A549 (cell line): ENCODE measurements around the gene TMEM120B. TPM values are rescaled to one million over a fixed set of nuclear protein-coding genes. Genes with fewer than 3 reads are reported as not detected.

Source experiments
- ATAC-seq, 2 experiments: fragments of 200-7000 bp in 1 of 2; fragments of >200 bp in 1 of 2; cut with Nextera tagmentation in 1 of 2; cut with Tn5 transposase in 1 of 2; 3 replicates each; pipeline versions ENCODE4 v1.8.0 to v1.9.1; 2018 to 2020; ENCODE audit warnings: mild to moderate bottlenecking in 1 of 2, moderate library complexity in 1 of 2
- CTCF ChIA-PET: fragments of 300-600 bp; sonication (Branson Sonifier 250); formaldehyde crosslinking; extraction: SDS; loops from one replicate; lab custom pipeline; 2021; ENCODE audit warnings: antibody characterized with exemption, inconsistent platforms; lab: Yijun Ruan, JAX
- POLR2A ChIA-PET: fragments of 350-600 bp; formaldehyde crosslinking; extraction: SDS; loops from one replicate; lab custom pipeline; 2021; ENCODE audit warnings: antibody characterized with exemption, inconsistent platforms; lab: Yijun Ruan, JAX
- DNase-seq, 2 experiments: peaks; one replicate each; pipeline versions ENCODE4 v3.0.0 to v3.0.0-alpha.2; 2011 to 2016; ENCODE audit warnings: low read depth in 1 of 2, low spot score in 1 of 2
- FAIRE-seq: peaks from 2 replicates; lab custom pipeline; 2011; peaks lifted over from hg19 to GRCh38; lab: Jason Lieb, UNC
- H3K27ac ChIP-seq, 2 experiments: fragments of >200 bp; sonication (Bioruptor Twin); formaldehyde crosslinking; 3 replicates each; pipeline ENCODE4 v1.5.1; 2016 to 2017
- H3K4me1 ChIP-seq: fragments of >200 bp; sonication (Bioruptor Twin); formaldehyde crosslinking; 3 replicates; pipeline ENCODE4 v1.6.1; 2016
- H3K4me2 ChIP-seq: fragments of >200 bp; sonication (Bioruptor Twin); formaldehyde crosslinking; 3 replicates; pipeline ENCODE4 v1.6.1; 2016
- H3K4me3 ChIP-seq: fragments of >200 bp; sonication (Bioruptor Twin); formaldehyde crosslinking; 3 replicates; pipeline ENCODE4 v1.5.1; 2016
- H3K9me3 ChIP-seq: fragments of >200 bp; sonication (Bioruptor Twin); formaldehyde crosslinking; 3 replicates; pipeline ENCODE4 v1.6.1; 2016
- CBX2 ChIP-seq: fragments of 200-600 bp; sonication (generic); IDR thresholded peaks from 2 replicates; pipeline ENCODE4 v1.6.1; 2016; ENCODE audit warnings: low read depth, mild to moderate bottlenecking, borderline replicate concordance
- CEBPB ChIP-seq, 2 experiments: fragments of >200 bp in 1 of 2; sonication (Bioruptor Twin) in 1 of 2; formaldehyde crosslinking in 1 of 2; IDR thresholded peaks; 2 replicates each; pipeline ENCODE4 v1.6.1; 2012 to 2016
- CHD2 ChIP-seq: fragments of 150-350 bp; IDR thresholded peaks from 2 replicates; pipeline ENCODE4 v1.6.1; 2014; ENCODE audit warnings: low read length; ENCODE audit not compliant: partially characterized antibody
- EHF ChIP-seq: fragments of 250-450 bp; sonication (Bioruptor Pico); IDR thresholded peaks from 2 replicates; pipeline ENCODE4 v1.5.0; 2020; ENCODE audit warnings: mild to moderate bottlenecking
- ESRRA ChIP-seq: fragments of 150-350 bp; IDR thresholded peaks from 2 replicates; pipeline ENCODE4 v1.6.1; 2014; ENCODE audit warnings: mild to moderate bottlenecking, low read length, borderline replicate concordance
- FOXS1 ChIP-seq: fragments of 250-450 bp; sonication (Bioruptor Pico); IDR thresholded peaks from 2 replicates; pipeline ENCODE4 v1.5.0; 2020; ENCODE audit warnings: mild to moderate bottlenecking, moderate library complexity
- HMGXB4 ChIP-seq: fragments of 250-450 bp; sonication (Bioruptor Pico); IDR thresholded peaks from 2 replicates; pipeline ENCODE4 v1.5.0; 2021; ENCODE audit warnings: mild to moderate bottlenecking, moderate library complexity, borderline replicate concordance
- HOXB13 ChIP-seq: fragments of 250-450 bp; sonication (Bioruptor Pico); IDR thresholded peaks from 2 replicates; pipeline ENCODE4 v1.5.0; 2020; ENCODE audit warnings: low read depth, mild to moderate bottlenecking, moderate library complexity
- KDM5A ChIP-seq: fragments of 200-600 bp; sonication (generic); IDR thresholded peaks from 2 replicates; pipeline ENCODE4 v1.6.1; 2016; ENCODE audit warnings: antibody characterized with exemption, mild to moderate bottlenecking
- MAX ChIP-seq: IDR thresholded peaks from 2 replicates; pipeline ENCODE4 v1.6.1; 2012
- NFE2L2 ChIP-seq: fragments of 150-350 bp; conservative IDR thresholded peaks from 2 replicates; pipeline ENCODE4 v1.6.1; 2014; ENCODE audit warnings: low read length
- NR3C1 ChIP-seq: fragments of >200 bp; sonication (Bioruptor Twin); formaldehyde crosslinking; IDR thresholded peaks from 3 replicates; pipeline ENCODE4 v1.6.1; 2017
- POLR2A ChIP-seq: IDR thresholded peaks from 2 replicates; pipeline ENCODE4 v1.6.1; 2012; ENCODE audit warnings: mild to moderate bottlenecking, low read length
- RAD21 ChIP-seq, 2 experiments: fragments of >200 bp in 1 of 2; sonication (Bioruptor Twin) in 1 of 2; formaldehyde crosslinking in 1 of 2; IDR thresholded peaks in 1 of 2; conservative IDR thresholded peaks in 1 of 2; 2 replicates in 1 of 2; 3 replicates in 1 of 2; pipeline ENCODE4 v1.6.1; 2012 to 2018; ENCODE audit warnings: inconsistent platforms in 1 of 2
- REST ChIP-seq: fragments of 200-600 bp; sonication (generic); IDR thresholded peaks from 2 replicates; pipeline ENCODE4 v1.6.1; 2016; ENCODE audit warnings: antibody characterized with exemption, mild to moderate bottlenecking, moderate library complexity
- RFX5 ChIP-seq: fragments of 450-650 bp; IDR thresholded peaks from 2 replicates; pipeline ENCODE4 v1.7.1; 2014; ENCODE audit warnings: antibody characterized with exemption, mild to moderate bottlenecking, moderate library complexity
- SREBF2 ChIP-seq: fragments of 450-650 bp; IDR thresholded peaks from 2 replicates; pipeline ENCODE4 v1.6.1; 2014; ENCODE audit warnings: mild to moderate bottlenecking, moderate library complexity
- TP53 ChIP-seq: fragments of 250-450 bp; sonication (Bioruptor Pico); IDR thresholded peaks from 2 replicates; pipeline ENCODE4 v1.5.0; 2021; ENCODE audit warnings: mild to moderate bottlenecking, moderate library complexity
- USF2 ChIP-seq: fragments of 450-650 bp; IDR thresholded peaks from 2 replicates; pipeline ENCODE4 v1.6.1; 2014; ENCODE audit warnings: antibody characterized with exemption
- ZC3H11A ChIP-seq: fragments of 450-650 bp; IDR thresholded peaks from 2 replicates; pipeline ENCODE4 v1.6.1; 2014; ENCODE audit warnings: antibody characterized with exemption, mild to moderate bottlenecking
- ZFP36 ChIP-seq: fragments of 450-650 bp; IDR thresholded peaks from 2 replicates; pipeline ENCODE4 v1.6.1; 2014; ENCODE audit warnings: borderline replicate concordance; ENCODE audit not compliant: partially characterized antibody
- ZNF302 ChIP-seq: fragments of 250-450 bp; sonication (Bioruptor Pico); IDR thresholded peaks from 2 replicates; pipeline ENCODE4 v1.9.0; 2021; ENCODE audit warnings: inconsistent platforms, mild to moderate bottlenecking, moderate library complexity
- WGBS: methylation state at CpG from one replicate; pipeline ENCODE4 v1.1.6; 2017; ENCODE audit errors: missing lambda C conversion rate; 5-methylcytosine and 5-hydroxymethylcytosine counted together
- polyA plus RNA-seq, 4 experiments: library from polyadenylated mRNA; depleted of rRNA in 3 of 4; stranded (reverse); fragments of >200 nt; fragmentation: RNase III in 1 of 4; extraction: RNeasy Plus Mini Kit Qiagen cat#74134 plus additional on column Dnase treatment in 1 of 4; gene quantifications; 2 replicates in 3 of 4; 3 replicates in 1 of 4; pipeline ENCODE4 v1.2.3, GENCODE V29; 2011 to 2017
- TF ChIP-seq, protein P1 (sequence below): IDR thresholded peaks from 2 replicates; pipeline ENCODE4 v1.6.1; 2012
- TF ChIP-seq, protein P2 (sequence below): fragments of >200 bp; sonication (Bioruptor Twin); formaldehyde crosslinking; IDR thresholded peaks from 3 replicates; pipeline ENCODE4 v1.5.1; 2016
- TF ChIP-seq, protein P3 (sequence below): fragments of >200 bp; sonication (Bioruptor Twin); formaldehyde crosslinking; IDR thresholded peaks from 3 replicates; pipeline ENCODE4 v1.6.1; 2016
- TF ChIP-seq, protein P4 (sequence below): fragments of 150-350 bp; IDR thresholded peaks from 2 replicates; pipeline ENCODE4 v1.6.1; 2014; ENCODE audit warnings: low read depth, mild to moderate bottlenecking, low read length

The TMEM120B gene
- polyA plus RNA-seq, 2 of the 4 experiments (the other 2 are of a cell fraction): 10.6 to 13.2 TPM

DNA sequence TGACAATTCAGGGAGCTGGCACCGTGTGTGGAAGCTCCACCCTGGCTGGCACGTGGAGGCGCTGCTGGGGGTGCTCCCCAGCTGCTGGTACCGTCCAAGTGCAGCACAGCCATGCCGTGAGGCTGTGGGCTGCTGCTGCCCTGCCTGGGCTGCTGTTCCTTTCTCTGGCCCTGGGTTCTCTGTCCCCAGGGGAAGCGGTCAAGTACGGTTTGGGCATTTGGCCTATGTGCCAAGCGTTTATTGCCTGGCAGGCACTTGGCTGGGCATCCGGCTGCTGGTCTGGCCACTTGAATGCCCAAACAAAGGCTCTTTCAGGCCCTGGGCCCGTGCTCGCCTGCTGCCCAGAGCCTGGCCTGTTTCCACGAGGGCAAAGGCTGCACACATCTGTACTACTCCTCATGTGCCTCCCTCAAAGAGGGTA is 41.3 kb downstream of the TMEM120B start:
- no peaks in the 10 kb centered on the region for H3K9me3 ChIP-seq
- H3K4me2 ChIP-seq: no peak overlapping the region
- TF ChIP-seq ZC3H11A: no peak
- TF ChIP-seq TP53: no peak
- TF ChIP-seq POLR2A: no peak
- TF ChIP-seq, protein P1, sequence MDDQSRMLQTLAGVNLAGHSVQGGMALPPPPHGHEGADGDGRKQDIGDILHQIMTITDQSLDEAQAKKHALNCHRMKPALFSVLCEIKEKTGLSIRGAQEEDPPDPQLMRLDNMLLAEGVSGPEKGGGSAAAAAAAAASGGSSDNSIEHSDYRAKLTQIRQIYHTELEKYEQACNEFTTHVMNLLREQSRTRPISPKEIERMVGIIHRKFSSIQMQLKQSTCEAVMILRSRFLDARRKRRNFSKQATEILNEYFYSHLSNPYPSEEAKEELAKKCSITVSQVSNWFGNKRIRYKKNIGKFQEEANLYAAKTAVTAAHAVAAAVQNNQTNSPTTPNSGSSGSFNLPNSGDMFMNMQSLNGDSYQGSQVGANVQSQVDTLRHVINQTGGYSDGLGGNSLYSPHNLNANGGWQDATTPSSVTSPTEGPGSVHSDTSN: no peak
- TF ChIP-seq MAX: no peak
- no peak for TF ChIP-seq NR3C1
- no peak for TF ChIP-seq NFE2L2
- TF ChIP-seq, protein P2, sequence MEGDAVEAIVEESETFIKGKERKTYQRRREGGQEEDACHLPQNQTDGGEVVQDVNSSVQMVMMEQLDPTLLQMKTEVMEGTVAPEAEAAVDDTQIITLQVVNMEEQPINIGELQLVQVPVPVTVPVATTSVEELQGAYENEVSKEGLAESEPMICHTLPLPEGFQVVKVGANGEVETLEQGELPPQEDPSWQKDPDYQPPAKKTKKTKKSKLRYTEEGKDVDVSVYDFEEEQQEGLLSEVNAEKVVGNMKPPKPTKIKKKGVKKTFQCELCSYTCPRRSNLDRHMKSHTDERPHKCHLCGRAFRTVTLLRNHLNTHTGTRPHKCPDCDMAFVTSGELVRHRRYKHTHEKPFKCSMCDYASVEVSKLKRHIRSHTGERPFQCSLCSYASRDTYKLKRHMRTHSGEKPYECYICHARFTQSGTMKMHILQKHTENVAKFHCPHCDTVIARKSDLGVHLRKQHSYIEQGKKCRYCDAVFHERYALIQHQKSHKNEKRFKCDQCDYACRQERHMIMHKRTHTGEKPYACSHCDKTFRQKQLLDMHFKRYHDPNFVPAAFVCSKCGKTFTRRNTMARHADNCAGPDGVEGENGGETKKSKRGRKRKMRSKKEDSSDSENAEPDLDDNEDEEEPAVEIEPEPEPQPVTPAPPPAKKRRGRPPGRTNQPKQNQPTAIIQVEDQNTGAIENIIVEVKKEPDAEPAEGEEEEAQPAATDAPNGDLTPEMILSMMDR: no peak
- H3K4me1 ChIP-seq: peaks cover 13% of the 10 kb centered on the region
- ATAC-seq: no peak
- ChIA-PET POLR2A (no interaction called here), CTCF (interaction anchor here (1.3 to 2.0 kb wide), 2 partner anchors 9 to 40 kb away, joined by 5 to 6 read pairs; no protein-coding TSS in a partner anchor)
- no peak for FAIRE-seq
- DNase-seq: no peak
- H3K27ac ChIP-seq: peak overlapping the region in 1 of 2 experiments; percentile 45; a peak in 1 of 6 replicates
- H3K4me3 ChIP-seq: no peak overlapping the region
- 87% methylated on average over 12 of the region's 12 CpGs for WGBS

DNA sequence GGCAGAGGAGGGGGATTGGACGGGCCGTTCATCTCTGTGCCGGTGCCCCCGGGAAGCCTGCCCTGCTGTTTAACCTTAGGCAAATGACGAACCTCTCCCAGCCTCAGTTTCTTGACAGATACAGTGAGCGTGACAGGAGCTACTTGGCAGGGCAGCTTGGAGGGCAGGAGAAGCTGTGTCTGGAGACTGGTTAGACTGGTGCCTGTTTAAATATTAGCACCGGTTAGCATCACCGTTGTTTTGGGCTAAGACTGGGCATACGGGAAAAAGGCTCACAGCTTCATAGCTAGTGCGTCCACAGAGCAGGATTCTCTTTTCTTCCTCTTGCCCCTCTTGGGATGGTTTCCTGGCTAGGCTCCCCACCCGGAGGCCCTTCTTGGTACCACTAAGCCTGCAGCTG is 42.3 kb downstream of the TMEM120B start:
- no peak for TF ChIP-seq USF2
- no peak for TF ChIP-seq HOXB13
- TF ChIP-seq EHF: no peak
- no peak for TF ChIP-seq CHD2
- TF ChIP-seq NR3C1: no peak
- no peak for TF ChIP-seq RFX5
- no peak for TF ChIP-seq KDM5A
- TF ChIP-seq CEBPB (IDR thresholded peaks at IDR 0.05): no peak
- TF ChIP-seq CBX2: no peak
- no peak for TF ChIP-seq HMGXB4 (CRISPR knock-in tag)
- no peak for TF ChIP-seq SREBF2
- no peak for TF ChIP-seq ESRRA
- TF ChIP-seq ZNF302 (CRISPR knock-in tag): no peak
- TF ChIP-seq, protein P3, sequence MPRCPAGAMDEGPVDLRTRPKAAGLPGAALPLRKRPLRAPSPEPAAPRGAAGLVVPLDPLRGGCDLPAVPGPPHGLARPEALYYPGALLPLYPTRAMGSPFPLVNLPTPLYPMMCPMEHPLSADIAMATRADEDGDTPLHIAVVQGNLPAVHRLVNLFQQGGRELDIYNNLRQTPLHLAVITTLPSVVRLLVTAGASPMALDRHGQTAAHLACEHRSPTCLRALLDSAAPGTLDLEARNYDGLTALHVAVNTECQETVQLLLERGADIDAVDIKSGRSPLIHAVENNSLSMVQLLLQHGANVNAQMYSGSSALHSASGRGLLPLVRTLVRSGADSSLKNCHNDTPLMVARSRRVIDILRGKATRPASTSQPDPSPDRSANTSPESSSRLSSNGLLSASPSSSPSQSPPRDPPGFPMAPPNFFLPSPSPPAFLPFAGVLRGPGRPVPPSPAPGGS: no peak
- TF ChIP-seq FOXS1: no peak
- TF ChIP-seq, protein P4, sequence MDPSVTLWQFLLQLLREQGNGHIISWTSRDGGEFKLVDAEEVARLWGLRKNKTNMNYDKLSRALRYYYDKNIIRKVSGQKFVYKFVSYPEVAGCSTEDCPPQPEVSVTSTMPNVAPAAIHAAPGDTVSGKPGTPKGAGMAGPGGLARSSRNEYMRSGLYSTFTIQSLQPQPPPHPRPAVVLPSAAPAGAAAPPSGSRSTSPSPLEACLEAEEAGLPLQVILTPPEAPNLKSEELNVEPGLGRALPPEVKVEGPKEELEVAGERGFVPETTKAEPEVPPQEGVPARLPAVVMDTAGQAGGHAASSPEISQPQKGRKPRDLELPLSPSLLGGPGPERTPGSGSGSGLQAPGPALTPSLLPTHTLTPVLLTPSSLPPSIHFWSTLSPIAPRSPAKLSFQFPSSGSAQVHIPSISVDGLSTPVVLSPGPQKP: no peak
- no peak for TF ChIP-seq ZFP36
- TF ChIP-seq RAD21 (conservative IDR thresholded peaks at IDR 0.05 in 1 of 2, IDR thresholded peaks at IDR 0.05 in 1 of 2): no peak
- TF ChIP-seq REST: no peak
- no peaks in the 10 kb centered on the region for H3K9me3 ChIP-seq
- POLR2A ChIA-PET: no interaction called here
- no peak overlapping the region for H3K27ac ChIP-seq
- ATAC-seq: no peak
- peaks cover 4% of the 10 kb centered on the region for H3K4me1 ChIP-seq
- no peak for FAIRE-seq
- WGBS: 92% methylated on average over 11 of the region's 11 CpGs
- no peak overlapping the region for H3K4me2 ChIP-seq
- CTCF ChIA-PET: interaction anchor here (1.0 to 2.7 kb wide), 4 partner anchors 10 to 40 kb away, joined by 3 to 13 read pairs (median 5); partner anchors contain the start of gene RHOF
- H3K4me3 ChIP-seq: no peak overlapping the region
- no peak for DNase-seq
